GM12878 (cell line): ENCODE data around the gene ANKHD1. TPM values are rescaled to one million over a fixed set of nuclear protein-coding genes. Genes with fewer than 3 reads are reported as not detected.

Source experiments
- ATAC-seq: fragments of 200-7000 bp; cut with Tn5 transposase; 3 replicates; pipeline ENCODE4 v1.9.1; 2020; ENCODE audit warnings: mild to moderate bottlenecking, moderate library complexity
- BruUV-seq: library from RNA; stranded (reverse); fragments of 400-500 nt; replicated peaks from 2 replicates; lab custom pipeline; 2021; lab: Mats Ljungman, UMichigan
- CTCF ChIA-PET: fragments of 300-600 bp; sonication (Branson Sonifier 250); formaldehyde crosslinking; extraction: SDS; loops from one replicate; lab custom pipeline; 2021; ENCODE audit warnings: inconsistent platforms; lab: Yijun Ruan, JAX
- POLR2A ChIA-PET: fragments of 350-600 bp; formaldehyde crosslinking; extraction: SDS; loops from one replicate; lab custom pipeline; 2021; ENCODE audit warnings: inconsistent platforms; lab: Charles Lee
- RAD21 ChIA-PET: fragments of 300-600 bp; sonication (Branson Sonifier 250); formaldehyde crosslinking; loops from one replicate; lab custom pipeline; 2023; ENCODE audit warnings: antibody characterized with exemption; ENCODE audit not compliant: unreplicated experiment; lab: Charles Lee
- SMC1A ChIA-PET: fragments of 300-600 bp; sonication (Branson Sonifier 250); formaldehyde crosslinking; loops from one replicate; lab custom pipeline; 2023; ENCODE audit not compliant: unreplicated experiment, uncharacterized antibody; lab: Charles Lee
- DNase-seq: peaks from one replicate; pipeline ENCODE4 v3.0.0-alpha.2; 2011; ENCODE audit warnings: low read depth, low spot score
- FAIRE-seq: peaks from 3 replicates; lab custom pipeline; 2011; peaks lifted over from hg19 to GRCh38; lab: Jason Lieb, UNC
- H2AFZ ChIP-seq: 2 replicates; pipeline ENCODE4 v1.6.0; 2011; ENCODE audit warnings: low read depth, low read length, control low read depth; ENCODE audit not compliant: control insufficient read depth
- H3K27ac ChIP-seq: 2 replicates; pipeline ENCODE4 v1.5.1; 2011; ENCODE audit warnings: control low read depth; ENCODE audit not compliant: control insufficient read depth, insufficient read depth
- H3K27me3 ChIP-seq, 2 experiments: replicated peaks in 1 of 2; 2 replicates each; pipeline versions ENCODE4 v1.6.0 to v1.6.1; 2011; ENCODE audit warnings: low read length in 1 of 2; ENCODE audit not compliant: control insufficient read depth in 2 of 2, insufficient read depth in 2 of 2
- H3K36me3 ChIP-seq, 2 experiments: 2 replicates each; pipeline ENCODE4 v1.5.1; 2011; ENCODE audit warnings: low read length in 1 of 2; ENCODE audit not compliant: control insufficient read depth in 2 of 2, insufficient read depth in 2 of 2
- H3K4me1 ChIP-seq: 2 replicates; pipeline ENCODE4 v1.6.1; 2011; ENCODE audit warnings: mild to moderate bottlenecking, low read length, moderate library complexity, mixed read lengths; ENCODE audit not compliant: control insufficient read depth, insufficient read depth
- H3K4me2 ChIP-seq: 2 replicates; pipeline ENCODE4 v1.6.0; 2011; ENCODE audit warnings: control low read depth; ENCODE audit not compliant: control insufficient read depth, insufficient read depth
- H3K4me3 ChIP-seq: fragments of 200-600 bp; sonication (generic); 2 replicates; pipeline ENCODE4 v1.5.1; 2016
- H3K79me2 ChIP-seq: 2 replicates; pipeline ENCODE4 v1.6.0; 2011; ENCODE audit warnings: low read length; ENCODE audit not compliant: control insufficient read depth, insufficient read depth
- H3K9ac ChIP-seq: 2 replicates; pipeline ENCODE4 v1.8.0; 2011; ENCODE audit warnings: low read length, control low read depth, mixed read lengths; ENCODE audit not compliant: control insufficient read depth, insufficient read depth
- H3K9me3 ChIP-seq: replicated peaks from 3 replicates; pipeline ENCODE4 v1.5.1; 2011; ENCODE audit warnings: mild to moderate bottlenecking, low read length; ENCODE audit not compliant: control insufficient read depth, insufficient read depth
- H4K20me1 ChIP-seq: 2 replicates; pipeline ENCODE4 v1.6.0; 2011; ENCODE audit not compliant: control insufficient read depth, insufficient read depth
- BMI1 ChIP-seq: fragments of 450-650 bp; IDR thresholded peaks from 2 replicates; pipeline ENCODE4 v1.6.1; 2016; ENCODE audit warnings: mild to moderate bottlenecking, moderate library complexity, borderline replicate concordance
- CREM ChIP-seq: IDR thresholded peaks from 2 replicates; pipeline ENCODE4 v1.6.1; 2014; ENCODE audit warnings: antibody characterized with exemption, low read depth
- ELK1 ChIP-seq: IDR thresholded peaks from 2 replicates; pipeline ENCODE4 v1.6.1; 2012; ENCODE audit warnings: low read depth, low read length, improper control_type of control experiment
- ETV6 ChIP-seq, 2 experiments: fragments of 450-650 bp in 1 of 2; IDR thresholded peaks in 1 of 2; conservative IDR thresholded peaks in 1 of 2; 2 replicates each; pipeline ENCODE4 v1.6.1; 2014; ENCODE audit warnings: antibody characterized with exemption in 1 of 2, borderline replicate concordance in 1 of 2, low read depth in 1 of 2, mild to moderate bottlenecking in 1 of 2, moderate library complexity in 1 of 2
- MAX ChIP-seq: IDR thresholded peaks from 2 replicates; pipeline ENCODE4 v1.6.1; 2012; ENCODE audit warnings: low read depth, low read length, improper control_type of control experiment
- NR2C1 ChIP-seq: fragments of 450-650 bp; IDR thresholded peaks from 2 replicates; pipeline ENCODE4 v1.6.1; 2017; ENCODE audit warnings: antibody characterized with exemption, mild to moderate bottlenecking, moderate library complexity
- PAX8 ChIP-seq: fragments of 450-650 bp; IDR thresholded peaks from 2 replicates; pipeline ENCODE4 v1.6.1; 2017; ENCODE audit warnings: mild to moderate bottlenecking, moderate library complexity
- TBL1XR1 ChIP-seq: IDR thresholded peaks from 2 replicates; pipeline ENCODE4 v1.6.1; 2012; ENCODE audit warnings: low read depth, low read length, improper control_type of control experiment
- in situ Hi-C: fragments of 300-500 bp; cut with MboI; formaldehyde crosslinking; loops from 9 replicates; pipeline ENCODE4 v1.14.3; 2018; ENCODE audit warnings: mixed read lengths
- intact Hi-C: fragments of 100-400 bp; cut with micrococcal nuclease; formaldehyde crosslinking; loops from one replicate; pipeline ENCODE4 v1.14.2; 2022; ENCODE audit not compliant: unreplicated experiment
- polyA plus RNA-seq, 11 experiments: library from polyadenylated mRNA; depleted of rRNA in 4 of 11; unstranded in 6 of 11; stranded (reverse) in 5 of 11; fragments of >200 nt; fragmentation: Nextera tagmentation in 4 of 11; fragmentation: Illumina TruSeq in 1 of 11; extraction: Ambion mirVana in 4 of 11; extraction: Trizol in 1 of 11; gene quantifications; 1 replicate in 1 of 11; 2 replicates in 10 of 11; pipeline versions ENCODE4 v1.2.1 to v1.2.3, GENCODE V29; 2011 to 2016; ENCODE audit warnings: inconsistent platforms in 2 of 11, missing spikeins in 2 of 11, low read depth in 1 of 11
- total RNA-seq, 4 experiments: library from RNA; depleted of rRNA in 3 of 4; stranded (reverse); fragments of >200 nt in 3 of 4; fragmentation: Illumina TruSeq in 1 of 4; extraction: Trizol in 1 of 4; gene quantifications; 2 replicates each; pipeline versions ENCODE4 v1.2.1 to v1.2.3, GENCODE V29; 2013 to 2021

ANKHD1 gene
- total and polyA plus RNA-seq, 10 of the 15 experiments (the other 5 are each of a cell fraction or from before 2014, with no cell fraction given): 31.6 to 96.8 (median 74.3) TPM

- DNase-seq: no peak
- Histone ChIP-seq H3K9me3 (no peaks in the 10 kb centered on the region), H3K27ac (no peak overlapping the region), H3K4me2 (no peak overlapping the region), H3K36me3 (no peaks in the 10 kb centered on the region), H3K4me1 (no peaks in the 10 kb centered on the region), H3K9ac (no peak overlapping the region), H2AFZ (no peak overlapping the region), H3K4me3 (no peak overlapping the region), H3K27me3 (no peaks in the 10 kb centered on the region), H3K79me2 (peaks cover 39% of the 10 kb centered on the region), H4K20me1 (no peaks in the 10 kb centered on the region)
- SMC1A ChIA-PET: interaction anchor here (1.0 kb wide), 1 partner anchor 32 kb away, joined by 3 read pairs; no protein-coding TSS in a partner anchor
- CTCF ChIA-PET: no interaction called here
- intact Hi-C loops (no loop called here), in situ Hi-C loops (no loop called here)
- FAIRE-seq: no peak
- TF ChIP-seq ELK1 (no peak), TBL1XR1 (no peak), MAX (no peak), CREM (no peak), PAX8 (no peak), NR2C1 (no peak), BMI1 (no peak), ETV6 (conservative IDR thresholded peaks at IDR 0.05 in 1 of 2, IDR thresholded peaks at IDR 0.05 in 1 of 2; ENCODE audit: borderline replicate concordance in 1 of 2, low read depth in 1 of 2) (no peak)
- RAD21 ChIA-PET: no interaction called here
- BruUV-seq: no TSS peak
- no peak for ATAC-seq
- POLR2A ChIA-PET: no interaction called here
Observed at GRCh38 chr5:140398379-140398811, 3.2 kb upstream of the ANKHD1 start.
